Cardiac muscle cell (in vitro differentiated cells and primary cell): Measurements from ENCODE around the gene BLVRA. TPM values are rescaled to one million over a fixed set of nuclear protein-coding genes. Genes with fewer than 3 reads are reported as not detected.

ENCODE experiments used
- DNase-seq, 2 donors: peaks; one replicate each; pipeline versions ENCODE4 v3.0.0 to v3.0.0-alpha.2; 2010 to 2017; ENCODE audit warnings: low read depth in 1 of 2, low spot score in 1 of 2
- H3K27ac ChIP-seq: fragments of 200-600 bp; sonication (generic); 2 replicates; pipeline ENCODE4 v1.5.1; 2016
- H3K27me3 ChIP-seq: fragments of 200-600 bp; sonication (generic); 2 replicates; pipeline ENCODE4 v1.6.0; 2016; ENCODE audit warnings: control low read depth
- H3K36me3 ChIP-seq: fragments of 200-600 bp; sonication (generic); 2 replicates; pipeline ENCODE4 v1.5.1; 2016; ENCODE audit warnings: control low read depth
- H3K4me1 ChIP-seq: fragments of 200-600 bp; sonication (generic); 2 replicates; pipeline ENCODE4 v1.8.1; 2017; ENCODE audit warnings: low read depth, mild to moderate bottlenecking, mixed run types
- H3K4me3 ChIP-seq: fragments of 200-600 bp; sonication (generic); 2 replicates; pipeline ENCODE4 v1.5.1; 2016; ENCODE audit warnings: mild to moderate bottlenecking
- H3K9me3 ChIP-seq: fragments of 200-600 bp; sonication (generic); 2 replicates; pipeline ENCODE4 v1.5.1; 2017; ENCODE audit warnings: low read depth, mild to moderate bottlenecking, control low read depth
- polyA plus RNA-seq: library from polyadenylated mRNA; unstranded; fragments of >200 nt; fragmentation: Nextera tagmentation; extraction: Ambion mirVana; gene quantifications from 2 replicates; pipeline ENCODE4 v1.2.1, GENCODE V29; 2016
- total RNA-seq: library from RNA; depleted of rRNA; stranded (reverse); fragments of >200 nt; gene quantifications from 2 replicates; pipeline ENCODE4 v1.2.3, GENCODE V29; 2016
- TF ChIP-seq, protein P1 (sequence below): IDR thresholded peaks from 2 replicates; pipeline ENCODE4 v1.5.1; 2012; ENCODE audit warnings: low read depth, mild to moderate bottlenecking, low read length

Gene BLVRA
- total and polyA plus RNA-seq, 2 experiments from 2014 or later, result 34.0 to 84.4 TPM

DNA sequence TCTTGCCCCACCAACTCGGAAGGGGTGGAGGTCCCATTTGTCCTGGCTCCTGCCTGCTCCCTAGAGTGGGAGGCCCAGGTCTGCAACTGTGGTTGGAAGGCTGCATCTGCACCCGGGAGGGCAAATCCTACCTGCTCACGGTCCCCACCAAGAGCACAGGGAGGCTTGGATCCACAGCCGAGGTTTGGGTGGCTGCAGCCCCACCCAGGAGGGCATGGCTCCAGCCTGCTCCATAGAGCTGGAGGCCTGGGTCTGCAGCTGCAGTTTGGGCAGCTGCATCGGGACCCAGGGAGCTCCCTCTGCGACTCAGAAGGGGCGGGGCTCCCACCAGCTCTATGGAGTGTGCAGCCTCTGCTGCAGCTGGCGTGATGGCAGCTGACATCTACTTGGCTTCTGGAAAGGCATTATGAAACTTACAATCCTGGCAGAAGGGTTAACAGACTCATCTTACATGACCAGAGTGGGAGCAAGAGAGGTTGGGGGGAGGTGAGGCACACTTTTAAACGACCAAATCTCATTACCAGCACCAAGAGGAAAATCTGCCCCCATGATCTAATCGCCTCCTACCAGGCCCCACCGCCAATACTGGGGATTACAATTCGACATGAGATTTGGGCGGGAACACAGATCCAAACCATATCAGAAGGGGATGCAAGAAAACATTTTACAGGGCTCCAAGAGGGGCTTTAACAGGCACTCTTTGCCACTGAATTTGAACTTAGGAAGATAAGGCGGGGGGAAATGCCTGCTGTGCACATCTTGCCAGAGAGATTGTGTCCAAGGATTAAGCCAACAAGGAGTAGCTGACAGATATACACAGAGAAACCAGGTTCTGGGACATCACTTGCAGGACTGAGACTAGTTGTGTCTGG is 8.2 kb upstream of the BLVRA start:
- Histone ChIP-seq H3K9me3 (no peaks in the 10 kb centered on the region), H3K4me1 (no peaks in the 10 kb centered on the region), H3K4me3 (no peak overlapping the region), H3K27ac (no peak overlapping the region), H3K27me3 (no peaks in the 10 kb centered on the region), H3K36me3 (no peaks in the 10 kb centered on the region)
- TF ChIP-seq, protein P1, sequence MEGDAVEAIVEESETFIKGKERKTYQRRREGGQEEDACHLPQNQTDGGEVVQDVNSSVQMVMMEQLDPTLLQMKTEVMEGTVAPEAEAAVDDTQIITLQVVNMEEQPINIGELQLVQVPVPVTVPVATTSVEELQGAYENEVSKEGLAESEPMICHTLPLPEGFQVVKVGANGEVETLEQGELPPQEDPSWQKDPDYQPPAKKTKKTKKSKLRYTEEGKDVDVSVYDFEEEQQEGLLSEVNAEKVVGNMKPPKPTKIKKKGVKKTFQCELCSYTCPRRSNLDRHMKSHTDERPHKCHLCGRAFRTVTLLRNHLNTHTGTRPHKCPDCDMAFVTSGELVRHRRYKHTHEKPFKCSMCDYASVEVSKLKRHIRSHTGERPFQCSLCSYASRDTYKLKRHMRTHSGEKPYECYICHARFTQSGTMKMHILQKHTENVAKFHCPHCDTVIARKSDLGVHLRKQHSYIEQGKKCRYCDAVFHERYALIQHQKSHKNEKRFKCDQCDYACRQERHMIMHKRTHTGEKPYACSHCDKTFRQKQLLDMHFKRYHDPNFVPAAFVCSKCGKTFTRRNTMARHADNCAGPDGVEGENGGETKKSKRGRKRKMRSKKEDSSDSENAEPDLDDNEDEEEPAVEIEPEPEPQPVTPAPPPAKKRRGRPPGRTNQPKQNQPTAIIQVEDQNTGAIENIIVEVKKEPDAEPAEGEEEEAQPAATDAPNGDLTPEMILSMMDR, result no peak
- peak in 1 of 2 donors; percentile 85 for DNase-seq

DNA sequence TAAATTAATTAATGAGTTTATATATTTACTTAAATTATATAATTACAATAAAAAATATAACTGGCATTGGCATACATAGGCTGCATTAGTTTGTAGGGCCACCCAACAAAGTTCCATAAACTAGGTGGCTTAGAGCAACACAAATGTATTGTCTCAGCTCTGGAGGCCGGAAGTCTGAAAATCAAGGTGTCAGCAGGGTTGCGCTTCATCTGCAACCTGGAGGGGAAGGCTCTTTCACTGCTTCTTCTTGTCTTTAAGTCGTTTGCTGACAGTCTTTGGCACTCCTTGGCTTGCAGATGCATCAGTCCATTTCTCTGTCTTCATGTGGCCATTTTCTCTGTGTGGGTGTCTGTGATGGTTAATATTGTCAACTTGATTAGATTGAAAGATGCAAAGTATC is 6.1 kb upstream of the BLVRA start:
- DNase-seq, result no peak
- no peaks in the 10 kb centered on the region for H3K9me3 ChIP-seq
- no peak overlapping the region for H3K4me3 ChIP-seq
- H3K36me3 ChIP-seq, result no peaks in the 10 kb centered on the region
- no peaks in the 10 kb centered on the region for H3K4me1 ChIP-seq
- no peak overlapping the region for H3K27ac ChIP-seq
- TF ChIP-seq, protein P1, result no peak
- H3K27me3 ChIP-seq, result no peaks in the 10 kb centered on the region

DNA sequence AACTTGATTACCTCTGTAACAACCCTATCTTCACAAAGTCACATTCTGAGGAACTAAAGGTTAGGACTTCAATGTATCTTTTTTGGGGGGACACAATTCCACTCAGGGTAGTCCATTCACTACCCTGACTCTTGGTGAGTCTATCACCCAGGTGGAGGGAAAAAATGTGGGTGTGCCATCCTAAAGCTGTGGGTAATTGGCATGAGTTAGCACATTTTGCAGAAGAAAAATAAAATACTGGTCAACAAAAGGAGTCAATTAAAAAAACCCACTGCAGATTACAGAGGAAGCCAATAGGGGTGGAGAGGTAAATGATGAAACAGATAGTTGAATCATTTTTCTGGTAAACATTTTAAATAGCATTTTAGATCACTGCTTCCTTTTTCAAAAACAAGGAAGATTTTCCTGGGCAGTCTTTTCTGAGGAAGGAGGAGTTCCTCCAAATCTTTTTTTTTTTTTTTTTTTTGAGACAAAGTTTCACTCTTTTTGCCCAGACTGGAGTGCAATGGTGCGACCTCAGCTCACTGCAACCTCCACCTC is 5.1 kb upstream of the BLVRA start:
- Histone ChIP-seq H3K9me3 (no peaks in the 10 kb centered on the region), H3K4me3 (no peak overlapping the region), H3K27ac (no peak overlapping the region), H3K36me3 (no peaks in the 10 kb centered on the region), H3K4me1 (no peaks in the 10 kb centered on the region), H3K27me3 (no peaks in the 10 kb centered on the region)
- no peak for DNase-seq
- TF ChIP-seq, protein P1, result no peak

DNA sequence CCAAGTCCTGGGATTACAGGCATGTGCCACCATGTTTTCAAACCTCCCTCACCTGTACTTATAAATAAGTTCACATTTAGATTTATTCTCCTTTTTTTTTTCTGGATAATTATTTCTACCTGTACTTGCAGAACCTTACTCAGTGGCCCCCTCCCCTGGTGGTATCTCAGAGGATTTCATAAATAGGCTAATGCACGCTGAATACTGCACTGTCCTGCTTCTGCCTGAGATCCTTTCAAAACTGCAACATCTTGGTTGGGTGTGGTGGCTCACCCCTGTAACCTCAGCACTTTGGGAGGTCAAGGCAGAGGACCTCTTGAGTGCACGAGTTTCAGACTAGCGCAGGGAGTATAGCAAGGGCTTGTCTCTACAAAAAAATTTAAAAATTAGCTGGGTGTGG is 4.6 kb upstream of the BLVRA start:
- no peaks in the 10 kb centered on the region for H3K36me3 ChIP-seq
- no peak overlapping the region for H3K4me3 ChIP-seq
- H3K9me3 ChIP-seq, result no peaks in the 10 kb centered on the region
- no peak overlapping the region for H3K27ac ChIP-seq
- H3K4me1 ChIP-seq, result no peaks in the 10 kb centered on the region
- DNase-seq, result no peak
- H3K27me3 ChIP-seq, result no peaks in the 10 kb centered on the region
- TF ChIP-seq, protein P1, result no peak

DNA sequence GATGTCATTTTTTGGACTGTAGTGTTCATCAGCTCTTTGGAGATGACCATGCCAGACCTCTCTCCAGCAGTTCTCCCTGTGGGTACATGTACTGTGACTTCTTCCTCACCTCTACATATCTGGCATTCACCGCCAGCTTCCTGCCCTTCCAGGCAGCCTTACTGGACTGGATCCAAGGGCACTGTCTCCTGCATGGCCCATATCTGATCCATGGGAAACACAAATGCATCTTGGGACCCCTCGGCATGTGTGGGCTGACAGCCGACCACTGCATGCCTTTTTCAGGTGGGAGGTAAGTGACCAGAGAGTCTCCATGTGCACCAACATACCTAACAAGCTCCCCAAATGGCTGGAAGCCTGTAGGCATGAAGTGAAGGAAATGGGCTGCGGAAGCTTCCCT is 3.9 kb upstream of the BLVRA start:
- Histone ChIP-seq H3K4me3 (no peak overlapping the region), H3K27ac (no peak overlapping the region), H3K4me1 (peaks cover 3% of the 10 kb centered on the region), H3K9me3 (no peaks in the 10 kb centered on the region), H3K36me3 (no peaks in the 10 kb centered on the region), H3K27me3 (no peaks in the 10 kb centered on the region)
- DNase-seq, result no peak
- TF ChIP-seq, protein P1, result no peak
